BLaER1 treated with 17β-estradiol and CSF1 and Interleukin-3, amounts not matched to agents 10 nM and 100 nM (cell line): ENCODE data around the gene PTH2R.
"Not testable (repeated sequence)": the region's sequence is repeated elsewhere in the genome, so short reads cannot be mapped to it uniquely, and the experiment has no call there.

Experiments
- H3K27ac ChIP-seq, 11 experiments: shearing (Covaris generic); formaldehyde crosslinking; 2 replicates each; pipeline ENCODE4 v1.8.1; 2022
- H3K27me3 ChIP-seq, 11 experiments: shearing (Covaris generic); formaldehyde crosslinking; 2 replicates each; pipeline ENCODE4 v1.8.1; 2022
- H3K36me3 ChIP-seq, 11 experiments: shearing (Covaris generic); formaldehyde crosslinking; 2 replicates each; pipeline ENCODE4 v1.8.1; 2022
- H3K4me1 ChIP-seq, 10 experiments: shearing (Covaris generic); formaldehyde crosslinking; 2 replicates each; pipeline ENCODE4 v1.8.1; 2022
- H3K4me2 ChIP-seq, 11 experiments: shearing (Covaris generic); formaldehyde crosslinking; 2 replicates each; pipeline ENCODE4 v1.8.1; 2022
- H3K4me3 ChIP-seq, 10 experiments: shearing (Covaris generic); formaldehyde crosslinking; 2 replicates each; pipeline ENCODE4 v1.8.1; 2022
- H3K9ac ChIP-seq, 11 experiments: shearing (Covaris generic); formaldehyde crosslinking; 2 replicates each; pipeline ENCODE4 v1.8.1; 2022
- H3K9me3 ChIP-seq, 11 experiments: shearing (Covaris generic); formaldehyde crosslinking; replicated peaks in 1 of 11; 2 replicates each; pipeline ENCODE4 v1.8.1; 2022
- H4K20me1 ChIP-seq, 11 experiments: shearing (Covaris generic); formaldehyde crosslinking; 2 replicates each; pipeline ENCODE4 v1.8.1; 2022
- Cebpa-rat ChIP-seq, 11 experiments: shearing (Covaris generic); IDR thresholded peaks; 2 replicates each; pipeline ENCODE4 v1.8.1; 2022

PTH2R gene

GRCh38 chr2:208384637-208385036, 22.0 kb upstream of the PTH2R start:
- Histone ChIP-seq H3K27ac (no peak overlapping the region), H3K9me3 (no peaks in the 10 kb centered on the region), H3K4me2 (no peak overlapping the region), H3K36me3 (no peaks in the 10 kb centered on the region), H4K20me1 (no peaks in the 10 kb centered on the region), H3K27me3 (no peaks in the 10 kb centered on the region), H3K4me1 (peaks cover 0 to 6% (median 0%) of the 10 kb centered on the region in 10 experiments; a peak in 2 of 20 replicates), H3K4me3 (no peak overlapping the region), H3K9ac (no peak overlapping the region)
- no peak for TF ChIP-seq Cebpa-rat (IDR thresholded peaks at IDR 0.05)

GRCh38 chr2:208386541-208386940, 20.1 kb upstream of the PTH2R start:
- Histone ChIP-seq H3K9me3 (no peaks in the 10 kb centered on the region), H3K4me2 (peak overlapping the region in 1 of 11 experiments; percentile 9; a peak in 1 of 22 replicates), H3K4me3 (no peak overlapping the region), H3K36me3 (no peaks in the 10 kb centered on the region), H3K4me1 (peaks cover 0 to 6% (median 0%) of the 10 kb centered on the region in 10 experiments; a peak in 2 of 20 replicates), H3K27ac (no peak overlapping the region), H3K9ac (no peak overlapping the region), H4K20me1 (no peaks in the 10 kb centered on the region), H3K27me3 (no peaks in the 10 kb centered on the region)
- no peak for TF ChIP-seq Cebpa-rat (IDR thresholded peaks at IDR 0.05)

GRCh38 chr2:208389940-208390339, 16.7 kb upstream of the PTH2R start:
- Histone ChIP-seq H3K4me3 (no peak overlapping the region), H3K4me2 (no peak overlapping the region), H4K20me1 (no peaks in the 10 kb centered on the region), H3K4me1 (peaks cover 0 to 6% (median 0%) of the 10 kb centered on the region in 10 experiments; a peak in 2 of 20 replicates), H3K27me3 (no peaks in the 10 kb centered on the region), H3K36me3 (0 out of 22 replicates have a peak, but pooled peaks cover 0 to 7% (median 0%) of the 10 kb centered on the region in 11 experiments), H3K9me3 (peaks cover 18 to 27% (median 23%) of the 10 kb centered on the region in 11 experiments), H3K9ac (no peak overlapping the region), H3K27ac (no peak overlapping the region)
- no peak for TF ChIP-seq Cebpa-rat (IDR thresholded peaks at IDR 0.05)

- Histone ChIP-seq H3K27me3 (no peaks in the 10 kb centered on the region), H3K4me2 (no peak overlapping the region), H3K36me3 (0 out of 22 replicates have a peak, but pooled peaks cover 0 to 7% (median 0%) of the 10 kb centered on the region in 11 experiments), H3K4me3 (no peak overlapping the region), H3K27ac (no peak overlapping the region), H4K20me1 (no peaks in the 10 kb centered on the region), H3K9me3 (peaks cover 18 to 34% (median 26%) of the 10 kb centered on the region in 11 experiments), H3K9ac (no peak overlapping the region), H3K4me1 (no peaks in the 10 kb centered on the region)
- no peak for TF ChIP-seq Cebpa-rat (IDR thresholded peaks at IDR 0.05)
Observed at GRCh38 chr2:208392300-208392699, 14.3 kb upstream of the PTH2R start.

GRCh38 chr2:208396796-208397195, 9.8 kb upstream of the PTH2R start:
- H3K4me2 ChIP-seq, H3K4me1 ChIP-seq, H3K27ac ChIP-seq, H3K9ac ChIP-seq, H3K27me3 ChIP-seq, H4K20me1 ChIP-seq, H3K36me3 ChIP-seq, H3K4me3 ChIP-seq: not testable (repeated sequence)
- peaks cover 18 to 34% (median 26%) of the 10 kb centered on the region in 11 experiments for H3K9me3 ChIP-seq

GRCh38 chr2:208399201-208399600, 7.4 kb upstream of the PTH2R start:
- no peak for TF ChIP-seq Cebpa-rat (IDR thresholded peaks at IDR 0.05)
- H3K36me3 ChIP-seq: 0 out of 22 replicates have a peak, but pooled peaks cover 0 to under 1% (median 0%) of the 10 kb centered on the region in 11 experiments

GRCh38 chr2:208407667-208408066, 1.1 kb downstream of the PTH2R start:
- Histone ChIP-seq H3K27me3 (no peaks in the 10 kb centered on the region), H3K4me2 (no peak overlapping the region), H3K27ac (no peak overlapping the region), H3K4me1 (0 out of 20 replicates have a peak, but pooled peaks cover 0 to 3% (median 0%) of the 10 kb centered on the region in 10 experiments), H3K9ac (no peak overlapping the region), H3K4me3 (no peak overlapping the region), H3K9me3 (peaks cover 8 to 11% (median 10%) of the 10 kb centered on the region in 11 experiments; a peak in 18 of 22 replicates), H4K20me1 (no peaks in the 10 kb centered on the region), H3K36me3 (no peaks in the 10 kb centered on the region)
- no peak for TF ChIP-seq Cebpa-rat (IDR thresholded peaks at IDR 0.05)

More at GRCh38 chr2:208399201-208399600, 7.4 kb upstream of the PTH2R start:
- Histone ChIP-seq H3K9ac (no peak overlapping the region), H3K4me2 (no peak overlapping the region), H3K4me3 (no peak overlapping the region), H4K20me1 (no peaks in the 10 kb centered on the region), H3K4me1 (no peaks in the 10 kb centered on the region), H3K27ac (no peak overlapping the region), H3K27me3 (no peaks in the 10 kb centered on the region), H3K9me3 (peaks cover 6 to 15% (median 10%) of the 10 kb centered on the region in 11 experiments)

- TF ChIP-seq Cebpa-rat (IDR thresholded peaks at IDR 0.05): no peak
- Histone ChIP-seq H4K20me1 (no peaks in the 10 kb centered on the region), H3K4me1 (0 out of 20 replicates have a peak, but pooled peaks cover 0 to 3% (median 0%) of the 10 kb centered on the region in 10 experiments), H3K36me3 (no peaks in the 10 kb centered on the region), H3K9ac (no peak overlapping the region), H3K27ac (no peak overlapping the region), H3K4me2 (no peak overlapping the region), H3K27me3 (no peaks in the 10 kb centered on the region), H3K9me3 (no peaks in the 10 kb centered on the region), H3K4me3 (no peak overlapping the region)
Observed at GRCh38 chr2:208413931-208414330, 7.3 kb downstream of the PTH2R start.

- TF ChIP-seq Cebpa-rat (IDR thresholded peaks at IDR 0.05): no peak
- Histone ChIP-seq H4K20me1 (no peaks in the 10 kb centered on the region), H3K9me3 (no peaks in the 10 kb centered on the region), H3K36me3 (no peaks in the 10 kb centered on the region), H3K9ac (no peak overlapping the region), H3K27ac (no peak overlapping the region), H3K4me3 (no peak overlapping the region), H3K27me3 (no peaks in the 10 kb centered on the region), H3K4me2 (no peak overlapping the region), H3K4me1 (0 out of 20 replicates have a peak, but pooled peaks cover 0 to 3% (median 0%) of the 10 kb centered on the region in 10 experiments)
Observed at GRCh38 chr2:208415255-208415654, 8.7 kb downstream of the PTH2R start.

- Histone ChIP-seq H3K36me3 (no peaks in the 10 kb centered on the region), H3K4me1 (0 out of 20 replicates have a peak, but pooled peaks cover 0 to 3% (median 0%) of the 10 kb centered on the region in 10 experiments), H4K20me1 (no peaks in the 10 kb centered on the region), H3K9me3 (no peaks in the 10 kb centered on the region), H3K9ac (no peak overlapping the region), H3K4me2 (no peak overlapping the region), H3K4me3 (no peak overlapping the region), H3K27ac (no peak overlapping the region), H3K27me3 (no peaks in the 10 kb centered on the region)
- TF ChIP-seq Cebpa-rat (IDR thresholded peaks at IDR 0.05): no peak
Observed at GRCh38 chr2:208415897-208416296, 9.3 kb downstream of the PTH2R start.
